GM12878 (cell line): ENCODE results near the gene ZFP91. TPM values are rescaled to one million over a fixed set of nuclear protein-coding genes. Genes with fewer than 3 reads are reported as not detected.

ENCODE experiments used
- ATAC-seq: fragments of 200-7000 bp; cut with Tn5 transposase; 3 replicates; pipeline ENCODE4 v1.9.1; 2020; ENCODE audit warnings: mild to moderate bottlenecking, moderate library complexity
- BruUV-seq: library from RNA; stranded (reverse); fragments of 400-500 nt; replicated peaks from 2 replicates; lab custom pipeline; 2021; lab: Mats Ljungman, UMichigan
- CTCF ChIA-PET: fragments of 300-600 bp; sonication (Branson Sonifier 250); formaldehyde crosslinking; extraction: SDS; loops from one replicate; lab custom pipeline; 2021; ENCODE audit warnings: inconsistent platforms; lab: Yijun Ruan, JAX
- POLR2A ChIA-PET: fragments of 350-600 bp; formaldehyde crosslinking; extraction: SDS; loops from one replicate; lab custom pipeline; 2021; ENCODE audit warnings: inconsistent platforms; lab: Charles Lee
- RAD21 ChIA-PET: fragments of 300-600 bp; sonication (Branson Sonifier 250); formaldehyde crosslinking; loops from one replicate; lab custom pipeline; 2023; ENCODE audit warnings: antibody characterized with exemption; ENCODE audit not compliant: unreplicated experiment; lab: Charles Lee
- SMC1A ChIA-PET: fragments of 300-600 bp; sonication (Branson Sonifier 250); formaldehyde crosslinking; loops from one replicate; lab custom pipeline; 2023; ENCODE audit not compliant: unreplicated experiment, uncharacterized antibody; lab: Charles Lee
- DNase-seq: peaks from one replicate; pipeline ENCODE4 v3.0.0-alpha.2; 2011; ENCODE audit warnings: low read depth, low spot score
- FAIRE-seq: peaks from 3 replicates; lab custom pipeline; 2011; peaks lifted over from hg19 to GRCh38; lab: Jason Lieb, UNC
- H2AFZ ChIP-seq: 2 replicates; pipeline ENCODE4 v1.6.0; 2011; ENCODE audit warnings: low read depth, low read length, control low read depth; ENCODE audit not compliant: control insufficient read depth
- H3K27ac ChIP-seq: 2 replicates; pipeline ENCODE4 v1.5.1; 2011; ENCODE audit warnings: control low read depth; ENCODE audit not compliant: control insufficient read depth, insufficient read depth
- H3K27me3 ChIP-seq, 2 experiments: replicated peaks in 1 of 2; 2 replicates each; pipeline versions ENCODE4 v1.6.0 to v1.6.1; 2011; ENCODE audit warnings: low read length in 1 of 2; ENCODE audit not compliant: control insufficient read depth in 2 of 2, insufficient read depth in 2 of 2
- H3K36me3 ChIP-seq, 2 experiments: 2 replicates each; pipeline ENCODE4 v1.5.1; 2011; ENCODE audit warnings: low read length in 1 of 2; ENCODE audit not compliant: control insufficient read depth in 2 of 2, insufficient read depth in 2 of 2
- H3K4me1 ChIP-seq: 2 replicates; pipeline ENCODE4 v1.6.1; 2011; ENCODE audit warnings: mild to moderate bottlenecking, low read length, moderate library complexity, mixed read lengths; ENCODE audit not compliant: control insufficient read depth, insufficient read depth
- H3K4me2 ChIP-seq: 2 replicates; pipeline ENCODE4 v1.6.0; 2011; ENCODE audit warnings: control low read depth; ENCODE audit not compliant: control insufficient read depth, insufficient read depth
- H3K4me3 ChIP-seq: fragments of 200-600 bp; sonication (generic); 2 replicates; pipeline ENCODE4 v1.5.1; 2016
- H3K79me2 ChIP-seq: 2 replicates; pipeline ENCODE4 v1.6.0; 2011; ENCODE audit warnings: low read length; ENCODE audit not compliant: control insufficient read depth, insufficient read depth
- H3K9ac ChIP-seq: 2 replicates; pipeline ENCODE4 v1.8.0; 2011; ENCODE audit warnings: low read length, control low read depth, mixed read lengths; ENCODE audit not compliant: control insufficient read depth, insufficient read depth
- H3K9me3 ChIP-seq: replicated peaks from 3 replicates; pipeline ENCODE4 v1.5.1; 2011; ENCODE audit warnings: mild to moderate bottlenecking, low read length; ENCODE audit not compliant: control insufficient read depth, insufficient read depth
- H4K20me1 ChIP-seq: 2 replicates; pipeline ENCODE4 v1.6.0; 2011; ENCODE audit not compliant: control insufficient read depth, insufficient read depth
- EED ChIP-seq: sonication (generic); IDR thresholded peaks from 2 replicates; pipeline ENCODE4 v1.6.1; 2016; ENCODE audit warnings: antibody characterized with exemption, low read depth
- FOS ChIP-seq: IDR thresholded peaks from 3 replicates; pipeline ENCODE4 v1.6.1; 2011; ENCODE audit warnings: borderline replicate concordance; ENCODE audit not compliant: insufficient read length; ENCODE audit errors: extremely low read depth
- GABPA ChIP-seq: IDR thresholded peaks from 2 replicates; pipeline ENCODE4 v1.6.1; 2014; ENCODE audit warnings: antibody characterized with exemption, low read depth, mild to moderate bottlenecking, inconsistent platforms
- MEF2A ChIP-seq: IDR thresholded peaks from 2 replicates; pipeline ENCODE4 v1.6.1; 2011; ENCODE audit warnings: low read depth, mild to moderate bottlenecking, low read length, moderate library complexity; ENCODE audit not compliant: insufficient read depth
- MYC ChIP-seq: IDR thresholded peaks from 2 replicates; pipeline ENCODE4 v1.6.1; 2011; ENCODE audit warnings: mild to moderate bottlenecking, low read length, moderate library complexity, inconsistent platforms; ENCODE audit not compliant: insufficient read depth, insufficient replicate concordance, insufficient read length, severe bottlenecking
- NRF1 ChIP-seq: conservative IDR thresholded peaks from 2 replicates; pipeline ENCODE4 v1.6.1; 2011; ENCODE audit warnings: mild to moderate bottlenecking, low read depth, low read length, improper control_type of control experiment
- SMAD5 ChIP-seq: IDR thresholded peaks from 2 replicates; pipeline ENCODE4 v1.6.1; 2016; ENCODE audit warnings: antibody characterized with exemption, low read depth
- STAT3 ChIP-seq: IDR thresholded peaks from 2 replicates; pipeline ENCODE4 v1.6.1; 2011; ENCODE audit warnings: low read depth, low read length, improper control_type of control experiment
- WGBS: methylation state at CpG from one replicate; pipeline ENCODE4 v1.1.6; 2016; ENCODE audit warnings: low lambda C conversion rate; ENCODE audit not compliant: insufficient replicate concordance, insufficient coverage; ENCODE audit errors: missing lambda C conversion rate; 5-methylcytosine and 5-hydroxymethylcytosine counted together
- in situ Hi-C: fragments of 300-500 bp; cut with MboI; formaldehyde crosslinking; loops from 9 replicates; pipeline ENCODE4 v1.14.3; 2018; ENCODE audit warnings: mixed read lengths
- intact Hi-C: fragments of 100-400 bp; cut with micrococcal nuclease; formaldehyde crosslinking; loops from one replicate; pipeline ENCODE4 v1.14.2; 2022; ENCODE audit not compliant: unreplicated experiment
- polyA plus RNA-seq, 11 experiments: library from polyadenylated mRNA; depleted of rRNA in 4 of 11; unstranded in 6 of 11; stranded (reverse) in 5 of 11; fragments of >200 nt; fragmentation: Nextera tagmentation in 4 of 11; fragmentation: Illumina TruSeq in 1 of 11; extraction: Ambion mirVana in 4 of 11; extraction: Trizol in 1 of 11; gene quantifications; 1 replicate in 1 of 11; 2 replicates in 10 of 11; pipeline versions ENCODE4 v1.2.1 to v1.2.3, GENCODE V29; 2011 to 2016; ENCODE audit warnings: inconsistent platforms in 2 of 11, missing spikeins in 2 of 11, low read depth in 1 of 11
- total RNA-seq, 4 experiments: library from RNA; depleted of rRNA in 3 of 4; stranded (reverse); fragments of >200 nt in 3 of 4; fragmentation: Illumina TruSeq in 1 of 4; extraction: Trizol in 1 of 4; gene quantifications; 2 replicates each; pipeline versions ENCODE4 v1.2.1 to v1.2.3, GENCODE V29; 2013 to 2021

The ZFP91 gene
- total and polyA plus RNA-seq, 10 of the 15 experiments (the other 5 are each of a cell fraction or from before 2014, with no cell fraction given), result 12.9 to 54.1 (median 31.7) TPM

GRCh38 chr11:58596621-58597020 lies 17.8 kb downstream of the ZFP91 start:
- peaks cover 5% of the 10 kb centered on the region for H3K4me1 ChIP-seq
- no peak overlapping the region for H3K9ac ChIP-seq
- TF ChIP-seq SMAD5 (no peak), NRF1 (no peak), MEF2A (no peak), MYC (no peak), STAT3 (no peak), FOS (no peak), EED (no peak), GABPA (no peak)
- ChIA-PET CTCF (interaction anchor here (1.2 kb wide), 2 partner anchors 10 to 33 kb away, joined by 4 to 7 read pairs; no protein-coding TSS in a partner anchor), RAD21 (interaction anchor here (1.0 kb wide), 1 partner anchor 33 kb away, joined by 3 read pairs; no protein-coding TSS in a partner anchor), POLR2A (interaction anchor here (0.8 kb wide), 2 partner anchors 8 to 9 kb away, joined by 3 to 4 read pairs; no protein-coding TSS in a partner anchor), SMC1A (interaction anchor here (0.6 to 3.6 kb wide), 4 partner anchors 10 to 33 kb away, joined by 3 to 15 read pairs (median 3); no protein-coding TSS in a partner anchor)
- H3K27ac ChIP-seq, result no peak overlapping the region
- H4K20me1 ChIP-seq, result no peaks in the 10 kb centered on the region
- in situ Hi-C loops (loop anchor here (25.0 kb wide), 2 partner anchors 1066 to 1259 kb away; partner anchors contain the start of genes P2RX3, PATL1 and SSRP1), intact Hi-C loops (no loop called here)
- H3K36me3 ChIP-seq, result peaks cover 2 to 4% of the 10 kb centered on the region in 2 experiments
- H3K4me3 ChIP-seq, result no peak overlapping the region
- H3K4me2 ChIP-seq, result no peak overlapping the region
- no peak for DNase-seq
- no peaks in the 10 kb centered on the region for H3K9me3 ChIP-seq
- no peaks in the 10 kb centered on the region for H3K27me3 ChIP-seq
- BruUV-seq, result no TSS peak
- no peak overlapping the region for H2AFZ ChIP-seq
- no peak for FAIRE-seq
- H3K79me2 ChIP-seq, result peaks cover 84% of the 10 kb centered on the region
- 95% methylated on average over 3 of the region's 3 CpGs for WGBS
- no peak for ATAC-seq
